Ovary (tissue), 3 donors: ENCODE measurements around the gene ESAM.

Source experiments
- CTCF ChIP-seq, 3 donors: fragments of 450-650 bp in 2 of 3; fragments of 200-600 bp in 1 of 3; IDR thresholded peaks; one replicate each; pipeline versions ENCODE4 v1.5.1 to v1.8.0; 2016 to 2022; ENCODE audit warnings: antibody characterized with exemption in 3 of 3, mild to moderate bottlenecking in 1 of 3
- EP300 ChIP-seq: sonication (generic); formaldehyde crosslinking; IDR thresholded peaks from one replicate; pipeline ENCODE4 v1.6.1; 2017; ENCODE audit warnings: antibody characterized with exemption
- donor health status: DM: no; HTN: no; CAD: no.

GRCh38 chr11:124766156-124766555 lies 4.1 kb upstream of the ESAM start:
- TF ChIP-seq CTCF (IDR thresholded peaks at IDR 0.05) (no peak), EP300 (no peak)
